NK-92 (cell line): ENCODE results near the gene C2CD2L.
"Not testable (repeated sequence)": the region's sequence is repeated elsewhere in the genome, so short reads cannot be mapped to it uniquely, and the experiment has no call there.

ENCODE experiments used
- DNase-seq: peaks from one replicate; lab custom pipeline; 2025; ENCODE audit not compliant: unreplicated experiment; lab: John Stamatoyannopoulos, UW

Gene C2CD2L

GRCh38 chr11:119106564-119107537, at the start of gene C2CD2L:
C2CD2L (plus strand) TSS chr11:119107344; CDS start chr11:119107742, 398 bp downstream.
- DNase-seq: peak; percentile 64

DNA sequence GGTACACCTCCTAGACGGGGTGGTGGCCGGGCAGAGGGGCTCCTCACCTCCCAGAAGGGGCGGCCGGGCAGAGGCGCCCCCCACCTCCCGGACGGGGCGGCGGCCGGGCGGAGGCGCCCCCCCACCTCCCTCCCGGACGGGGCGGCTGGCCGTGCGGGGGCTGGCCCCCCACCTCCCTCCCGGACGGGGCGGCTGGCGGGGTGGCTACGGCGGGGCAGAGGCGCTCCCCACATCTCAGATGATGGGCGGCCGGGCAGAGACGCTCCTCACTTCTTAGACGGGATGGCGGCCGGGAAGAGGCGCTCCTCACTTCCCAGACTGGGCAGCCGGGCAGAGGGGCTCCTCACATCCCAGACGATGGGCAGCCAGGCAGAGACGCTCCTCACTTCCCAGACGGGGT, 48.0 kb upstream of the C2CD2L start:
- DNase-seq: not testable (repeated sequence)

DNA sequence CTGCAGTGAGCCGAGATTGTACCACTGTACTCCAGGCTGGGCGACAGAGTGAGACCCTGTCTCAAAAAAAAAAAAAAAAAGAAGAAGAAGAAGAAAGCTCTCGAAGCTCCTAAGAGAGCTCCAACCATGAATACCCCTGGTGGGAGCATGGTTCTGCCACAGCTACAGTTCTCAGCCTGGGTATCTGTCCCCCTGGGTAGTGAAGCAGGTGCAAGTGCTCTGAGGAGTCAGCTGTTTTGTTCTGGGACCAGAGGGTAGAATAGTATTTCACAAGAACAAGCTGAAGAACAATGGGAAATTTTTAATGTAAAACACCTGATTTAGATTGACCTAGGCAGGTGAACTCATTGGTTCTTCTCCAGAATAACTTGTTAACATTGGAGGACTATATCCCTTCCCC, 45.9 kb upstream of the C2CD2L start:
- DNase-seq: no peak

GRCh38 chr11:119062779-119063178, 44.4 kb upstream of the C2CD2L start:
- no peak for DNase-seq

DNA sequence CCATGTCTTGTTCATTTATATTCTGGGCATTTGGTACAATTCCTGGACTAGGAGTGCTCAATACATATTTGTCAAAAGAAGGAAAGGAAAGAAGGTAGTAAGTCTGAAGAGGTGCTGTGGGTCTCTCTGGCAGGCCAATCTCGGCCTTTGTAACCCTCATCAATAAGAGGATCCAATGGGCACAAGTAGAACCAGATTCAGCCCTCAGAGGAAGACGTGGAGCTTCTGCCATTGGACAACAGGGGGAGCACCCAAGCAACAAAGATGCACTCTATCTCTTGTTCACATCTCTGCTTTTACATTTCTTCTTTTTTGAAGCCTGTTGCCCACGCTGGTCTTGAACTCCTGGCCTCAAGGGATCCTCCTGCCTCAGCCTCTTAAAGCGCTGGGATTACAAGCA, 41.8 kb upstream of the C2CD2L start:
- no peak for DNase-seq

DNA sequence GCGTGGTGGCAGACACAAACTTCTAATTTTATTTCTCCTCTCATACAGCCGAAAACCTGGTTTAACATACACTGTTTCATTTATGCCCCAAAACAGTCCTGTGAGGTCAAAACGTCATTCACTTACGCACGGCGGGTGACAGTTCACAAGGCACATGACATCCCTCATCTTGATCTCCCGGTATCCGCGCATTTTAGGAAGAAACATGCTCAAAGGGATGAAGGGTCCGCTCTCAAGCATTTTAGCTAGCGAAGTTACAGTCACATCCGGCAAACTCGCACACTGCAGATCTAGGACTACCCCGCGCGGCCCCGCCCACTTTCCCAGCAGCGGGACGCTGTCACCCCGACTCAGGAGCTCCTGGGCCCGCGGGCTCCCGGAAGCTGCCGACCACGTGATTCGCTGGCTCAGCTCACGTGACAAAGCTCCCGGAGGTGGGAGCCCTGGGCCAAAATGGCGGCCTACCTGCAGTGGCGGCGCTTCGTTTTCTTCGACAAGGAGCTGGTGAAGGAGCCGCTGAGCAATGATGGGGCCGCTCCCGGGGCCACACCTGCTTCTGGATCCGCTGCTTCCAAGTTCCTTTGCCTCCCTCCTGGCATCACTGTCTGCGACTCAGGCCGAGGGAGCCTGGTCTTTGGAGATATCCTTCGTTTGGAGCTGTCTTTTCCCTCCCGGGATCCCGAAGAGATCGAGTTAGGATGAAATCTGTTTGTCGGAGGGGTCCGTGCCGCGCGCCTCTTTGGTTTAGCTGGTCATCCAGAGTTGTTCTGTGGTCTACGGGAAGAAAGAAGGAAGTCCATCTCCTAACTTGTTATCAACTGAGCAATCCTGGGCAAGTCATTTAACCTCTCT, 39.5 kb upstream of the C2CD2L start, which contains the start of gene VPS11:
Gene VPS11, plus strand, starts transcription at position 448 of the 852 bp plus-strand sequence. Its CDS starts 6 bp downstream, at position 454.
- DNase-seq: peak; percentile 87

DNA sequence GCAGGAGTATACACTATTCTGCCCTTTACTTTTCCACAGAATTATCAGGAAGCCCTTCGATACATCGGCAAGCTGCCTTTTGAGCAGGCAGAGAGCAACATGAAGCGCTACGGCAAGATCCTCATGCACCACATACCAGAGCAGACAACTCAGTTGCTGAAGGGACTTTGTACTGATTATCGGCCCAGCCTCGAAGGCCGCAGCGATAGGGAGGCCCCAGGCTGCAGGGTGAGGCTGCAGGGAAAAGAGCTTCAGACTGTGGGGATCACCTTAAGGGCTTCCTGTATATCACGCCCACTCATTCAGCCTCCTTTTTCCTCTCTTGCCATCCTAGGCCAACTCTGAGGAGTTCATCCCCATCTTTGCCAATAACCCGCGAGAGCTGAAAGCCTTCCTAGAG, 29.3 kb upstream of the C2CD2L start:
- DNase-seq: no peak

- DNase-seq: no peak
These were observed 28.3 kb upstream of the C2CD2L start for GRCh38 chr11:119078675-119079420.

DNA sequence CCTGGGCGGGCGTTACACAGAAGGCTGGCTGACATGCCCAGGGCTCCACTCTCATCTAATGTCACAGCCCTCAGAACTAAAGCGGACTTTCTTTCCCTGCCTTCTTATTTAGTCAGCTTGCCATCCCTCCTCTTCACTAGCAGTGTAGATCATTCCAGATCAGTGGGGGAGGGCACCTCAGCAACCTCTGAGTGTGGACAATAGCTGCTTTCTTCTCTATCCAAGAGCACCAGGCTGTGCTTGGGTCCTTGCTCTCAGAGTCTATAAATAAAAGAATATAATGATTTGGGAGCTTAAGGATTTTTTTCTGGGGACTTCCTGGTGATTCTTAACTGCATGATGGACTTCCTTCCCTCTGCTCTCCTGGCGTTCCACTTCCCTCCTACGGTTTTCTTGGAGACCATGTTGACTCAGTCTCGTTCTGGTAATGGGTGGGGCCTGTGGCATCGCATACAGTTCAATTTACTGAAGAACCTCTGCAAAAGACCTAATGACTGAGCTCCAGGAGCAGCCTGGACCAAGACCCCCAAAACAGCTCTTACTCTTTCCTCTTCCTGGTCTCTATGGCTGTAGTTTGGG, 25.4 kb upstream of the C2CD2L start:
- no peak for DNase-seq

DNA sequence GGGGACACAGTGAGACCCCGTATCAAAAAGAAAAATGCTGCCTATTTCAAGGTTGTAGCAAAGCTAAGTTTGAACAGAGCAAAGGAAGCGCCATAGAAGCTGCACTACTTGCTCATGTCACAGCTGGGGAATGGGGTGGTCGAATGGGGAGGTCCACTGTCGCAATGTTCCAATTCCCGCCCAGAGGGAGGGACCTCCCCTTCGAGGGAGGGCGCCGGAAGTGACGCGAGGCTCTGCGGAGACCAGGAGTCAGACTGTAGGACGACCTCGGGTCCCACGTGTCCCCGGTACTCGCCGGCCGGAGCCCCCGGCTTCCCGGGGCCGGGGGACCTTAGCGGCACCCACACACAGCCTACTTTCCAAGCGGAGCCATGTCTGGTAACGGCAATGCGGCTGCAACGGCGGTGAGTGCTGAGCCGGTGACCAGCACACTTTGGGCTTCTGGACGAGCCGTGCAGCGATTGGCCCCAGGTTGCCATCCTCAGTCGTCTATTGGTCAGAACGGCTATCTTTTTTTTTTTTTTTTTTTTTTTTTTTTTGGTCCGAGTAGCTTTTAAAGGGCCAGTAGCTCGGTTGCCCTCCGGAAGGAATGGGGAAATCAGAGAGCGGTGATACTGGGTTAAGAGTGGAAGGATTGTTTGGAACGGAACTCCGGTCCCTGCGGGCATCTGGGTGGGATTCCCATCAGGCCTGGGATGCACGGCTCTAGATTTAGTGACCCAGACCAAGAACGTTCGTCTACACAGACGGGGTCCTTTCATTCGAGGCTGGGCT, 22.3 kb upstream of the C2CD2L start, which contains the start of gene HMBS:
Gene HMBS, plus strand, starts transcription at position 219 of the 774 bp plus-strand sequence. Its CDS starts 153 bp downstream, at position 372.
- peak; percentile 9 for DNase-seq

DNA sequence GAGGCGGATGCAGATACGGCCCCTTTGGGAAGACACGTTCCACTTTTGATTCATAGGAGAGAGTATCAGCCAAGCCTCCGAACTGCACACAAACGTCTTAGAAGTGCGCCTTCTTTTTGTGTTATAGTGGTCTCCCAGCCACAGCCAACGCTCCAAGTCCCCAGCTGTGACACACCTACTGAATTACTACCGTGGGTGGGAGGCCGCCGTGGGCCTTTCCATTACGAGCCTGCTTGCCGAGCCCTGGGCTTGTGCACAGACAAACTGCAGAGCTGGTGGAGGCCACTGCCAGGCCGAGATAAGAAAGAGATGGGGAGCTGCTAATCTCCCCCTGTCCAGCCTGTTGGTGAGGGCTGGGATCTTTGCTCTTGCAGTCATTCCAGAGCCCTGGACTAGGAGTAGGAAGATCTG, 21.7 kb upstream of the C2CD2L start:
- DNase-seq: no peak

DNA sequence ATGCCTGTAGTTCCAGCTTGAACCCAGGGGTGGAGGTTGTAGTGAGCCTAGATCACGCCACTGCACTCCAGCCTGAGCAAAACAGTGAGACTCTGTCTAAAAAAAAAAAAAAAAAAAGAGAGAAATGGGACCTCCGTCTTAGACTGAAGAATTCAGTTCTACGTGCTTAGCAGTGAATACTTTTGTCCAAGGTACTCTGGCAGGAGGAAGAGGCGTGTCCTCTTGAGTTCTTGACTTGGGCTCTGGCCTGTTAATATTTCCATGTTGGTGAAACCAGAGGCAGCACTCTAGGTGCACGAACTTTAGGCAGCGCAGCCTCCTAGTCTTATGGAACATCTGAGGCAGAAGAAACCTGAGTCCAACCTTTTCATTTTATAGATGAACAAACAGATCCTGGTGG, 20.0 kb upstream of the C2CD2L start:
- no peak for DNase-seq

- no peak for DNase-seq
These were observed 19.4 kb upstream of the C2CD2L start for GRCh38 chr11:119087747-119088241.

- no peak for DNase-seq
These were observed 18.7 kb upstream of the C2CD2L start for GRCh38 chr11:119088406-119088805.

DNA sequence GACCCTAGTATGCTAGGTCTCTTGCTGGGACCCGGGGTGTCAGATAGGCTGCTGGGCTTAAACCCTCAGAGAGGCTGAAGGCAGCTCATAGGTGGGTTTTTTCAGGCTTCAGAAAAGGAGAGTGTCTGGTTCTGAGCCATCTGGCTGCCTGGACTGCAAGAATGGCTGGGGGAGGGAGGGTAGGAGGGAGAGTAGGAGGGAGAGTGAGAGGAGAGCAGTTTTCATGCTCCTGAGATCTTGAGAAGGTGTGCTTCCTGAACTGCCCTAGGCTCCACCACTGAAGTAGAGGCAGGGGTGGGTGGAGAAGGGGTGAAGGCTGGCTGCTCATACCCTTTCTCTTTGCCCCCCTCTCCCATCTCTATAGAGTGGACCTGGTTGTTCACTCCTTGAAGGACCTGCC, 17.8 kb upstream of the C2CD2L start:
- DNase-seq: no peak

DNA sequence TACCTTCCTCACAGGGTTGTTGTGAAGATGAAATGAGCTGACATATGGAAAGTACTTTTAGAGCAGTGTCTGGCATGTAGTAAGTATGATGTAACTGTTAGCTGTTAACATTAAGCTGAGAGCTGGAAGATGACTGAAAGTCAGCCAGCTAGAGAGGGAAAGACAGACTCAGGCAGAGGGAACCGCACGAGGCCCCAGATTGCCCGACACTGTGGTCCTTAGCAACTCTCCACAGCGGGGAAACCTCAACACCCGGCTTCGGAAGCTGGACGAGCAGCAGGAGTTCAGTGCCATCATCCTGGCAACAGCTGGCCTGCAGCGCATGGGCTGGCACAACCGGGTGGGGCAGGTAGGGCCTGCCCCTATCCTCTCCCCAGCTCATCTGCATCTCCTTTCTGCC, 16.0 kb upstream of the C2CD2L start:
- no peak for DNase-seq

GRCh38 chr11:119091966-119092879, 14.9 kb upstream of the C2CD2L start:
- DNase-seq: no peak
